Measurements from ENCODE around the gene PRIMPOL.

Gene PRIMPOL

GRCh38 chr4:184669251-184669650 lies 19.7 kb downstream of the PRIMPOL start:
- DNase-seq: no peak

GRCh38 chr4:184671101-184671500 lies 21.6 kb downstream of the PRIMPOL start:
- DNase-seq: no peak

GRCh38 chr4:184672741-184673140 lies 23.2 kb downstream of the PRIMPOL start:
- no peak for DNase-seq

GRCh38 chr4:184674011-184674410 lies 24.5 kb downstream of the PRIMPOL start:
- no peak for DNase-seq

- no peak for DNase-seq
Observed at GRCh38 chr4:184675018-184675417, 25.5 kb downstream of the PRIMPOL start.

GRCh38 chr4:184675821-184676492 lies 26.4 kb downstream of the PRIMPOL start:
- DNase-seq: no peak

GRCh38 chr4:184680698-184681097 lies 31.2 kb downstream of the PRIMPOL start:
- no peak for DNase-seq

GRCh38 chr4:184681916-184682315 lies 32.4 kb downstream of the PRIMPOL start:
- DNase-seq: no peak

GRCh38 chr4:184684491-184685189 lies 35.1 kb downstream of the PRIMPOL start:
- no peak for DNase-seq

- DNase-seq: no peak
Observed at GRCh38 chr4:184688005-184688404, 38.5 kb downstream of the PRIMPOL start.

- DNase-seq: no peak
Observed at GRCh38 chr4:184688447-184688846, 38.9 kb downstream of the PRIMPOL start.

- DNase-seq: no peak
Observed at GRCh38 chr4:184689681-184690080, 40.1 kb downstream of the PRIMPOL start.

- no peak for DNase-seq
Observed at GRCh38 chr4:184693056-184693455, 43.5 kb downstream of the PRIMPOL start.

- no peak for DNase-seq
Observed at GRCh38 chr4:184694412-184694956, 44.9 kb downstream of the PRIMPOL start.

- DNase-seq: no peak
Observed at GRCh38 chr4:184695178-184695896, 45.8 kb downstream of the PRIMPOL start.

GRCh38 chr4:184697956-184698355 lies 48.4 kb downstream of the PRIMPOL start:
- no peak for DNase-seq

GRCh38 chr4:184699941-184700340 lies 50.4 kb downstream of the PRIMPOL start:
- no peak for DNase-seq

GRCh38 chr4:184702114-184702513 lies 52.6 kb downstream of the PRIMPOL start:
- no peak for DNase-seq

GRCh38 chr4:184705692-184706091 lies 56.2 kb downstream of the PRIMPOL start:
- no peak for DNase-seq

GRCh38 chr4:184706453-184706852 lies 56.9 kb downstream of the PRIMPOL start:
- no peak for DNase-seq

GRCh38 chr4:184712322-184712721 lies 62.8 kb downstream of the PRIMPOL start:
- no peak for DNase-seq

GRCh38 chr4:184713887-184714286 lies 64.3 kb downstream of the PRIMPOL start:
- no peak for DNase-seq

- no peak for DNase-seq
Observed at GRCh38 chr4:184715526-184715925, 66.0 kb downstream of the PRIMPOL start.

GRCh38 chr4:184719407-184719806 lies 69.9 kb downstream of the PRIMPOL start:
- no peak for DNase-seq

Measured in central memory CD4-positive, alpha-beta T cell (primary cell).